GM12874 (cell line): Measurements from ENCODE around the gene SETBP1.

Experiments used
- CTCF ChIP-seq: IDR thresholded peaks from 2 replicates; pipeline ENCODE4 v1.5.1; 2011; ENCODE audit warnings: low read depth, mild to moderate bottlenecking, control low read depth, low read length, moderate library complexity; ENCODE audit not compliant: insufficient read depth

SETBP1 gene

GRCh38 chr18:44823286-44823685, 142.6 kb downstream of the SETBP1 start:
- TF ChIP-seq CTCF: no peak

GRCh38 chr18:44823782-44824181, 143.1 kb downstream of the SETBP1 start:
- no peak for TF ChIP-seq CTCF

GRCh38 chr18:44824884-44825283, 144.2 kb downstream of the SETBP1 start:
- no peak for TF ChIP-seq CTCF

GRCh38 chr18:44826418-44827259, 146.0 kb downstream of the SETBP1 start:
- no peak for TF ChIP-seq CTCF

- TF ChIP-seq CTCF: no peak
Measured at GRCh38 chr18:44828080-44828479, 147.4 kb downstream of the SETBP1 start.

- no peak for TF ChIP-seq CTCF
Measured at GRCh38 chr18:44830581-44830980, 149.9 kb downstream of the SETBP1 start.

- TF ChIP-seq CTCF: no peak
Measured at GRCh38 chr18:44833786-44834185, 153.1 kb downstream of the SETBP1 start.
